Stimulated activated CD8-positive, alpha-beta memory T cell treated with anti-CD3 and anti-CD28 coated beads, Interleukin-7, amount 100 ng/mL, for 24 hours (primary cell): Measurements from ENCODE around the gene PBLD.
"Not testable (repeated sequence)": the region's sequence is repeated elsewhere in the genome, so short reads cannot be mapped to it uniquely, and the experiment has no call there.

Source experiments
- DNase-seq: peaks from one replicate; pipeline ENCODE4 v3.0.0-alpha.2; 2020; ENCODE audit warnings: low read depth

Gene PBLD

GRCh38 chr10:68330852-68331454 lies 1.8 kb downstream of the PBLD start:
- no peak for DNase-seq

GRCh38 chr10:68329506-68329861 lies 3.2 kb downstream of the PBLD start:
- no peak for DNase-seq

- no peak for DNase-seq
Observed at GRCh38 chr10:68327889-68328786, 4.6 kb downstream of the PBLD start.

- not testable (repeated sequence) for DNase-seq
Observed at GRCh38 chr10:68324396-68324795, 8.3 kb downstream of the PBLD start.

- no peak for DNase-seq
Observed at GRCh38 chr10:68318331-68319059, 14.2 kb downstream of the PBLD start.

GRCh38 chr10:68315582-68315981 lies 17.1 kb downstream of the PBLD start:
- no peak for DNase-seq

GRCh38 chr10:68314930-68315329 lies 17.8 kb downstream of the PBLD start:
- not testable (repeated sequence) for DNase-seq

GRCh38 chr10:68310531-68310930 lies 22.2 kb downstream of the PBLD start:
- DNase-seq: no peak

- DNase-seq: no peak
Observed at GRCh38 chr10:68305854-68306253, 26.9 kb downstream of the PBLD start.

GRCh38 chr10:68303849-68304412 lies 28.8 kb downstream of the PBLD start:
- no peak for DNase-seq

- no peak for DNase-seq
Observed at GRCh38 chr10:68302871-68303270, 29.9 kb downstream of the PBLD start.

GRCh38 chr10:68302503-68302823 lies 30.3 kb downstream of the PBLD start:
- no peak for DNase-seq

- no peak for DNase-seq
Observed at GRCh38 chr10:68301790-68302502, 30.8 kb downstream of the PBLD start.

- DNase-seq: no peak
Observed at GRCh38 chr10:68301301-68301700, 31.4 kb downstream of the PBLD start.

- DNase-seq: no peak
Observed at GRCh38 chr10:68296843-68297663, 35.7 kb downstream of the PBLD start.

- DNase-seq: no peak
Observed at GRCh38 chr10:68290736-68291135, 42.0 kb downstream of the PBLD start.

- DNase-seq: no peak
Observed at GRCh38 chr10:68288717-68289116, 44.0 kb downstream of the PBLD start.

- no peak for DNase-seq
Observed at GRCh38 chr10:68284062-68285001, 48.4 kb downstream of the PBLD start.

GRCh38 chr10:68280758-68281157 lies 52.0 kb downstream of the PBLD start:
- DNase-seq: no peak
